Brain pericyte (primary cell): Measurements from ENCODE around the gene DLGAP4.

Source experiments
- DNase-seq: peaks from one replicate; pipeline ENCODE4 v3.0.0-alpha.2; 2012; ENCODE audit warnings: low read depth, low spot score

DLGAP4 gene

GRCh38 chr20:36528176-36528874, 222.2 kb downstream of the DLGAP4 start:
- no peak for DNase-seq

- no peak for DNase-seq
Observed at GRCh38 chr20:36528875-36529417, 222.8 kb downstream of the DLGAP4 start.

GRCh38 chr20:36532388-36532787, 226.2 kb downstream of the DLGAP4 start:
- DNase-seq = no peak

- DNase-seq = no peak
Observed at GRCh38 chr20:36532822-36533221, 226.7 kb downstream of the DLGAP4 start.

GRCh38 chr20:36538026-36538722, 232.0 kb downstream of the DLGAP4 start:
- DNase-seq = peak; percentile 56

GRCh38 chr20:36540551-36541211, 234.5 kb downstream of the DLGAP4 start:
- DNase-seq = no peak

GRCh38 chr20:36541227-36541767, 235.2 kb downstream of the DLGAP4 start, which contains the start of gene MYL9:
MYL9 (plus strand) TSS chr20:36541519; CDS start chr20:36544885, 3,366 bp downstream.
- DNase-seq = no peak

GRCh38 chr20:36541768-36542488, 235.8 kb downstream of the DLGAP4 start:
- DNase-seq = no peak

GRCh38 chr20:36542516-36543183, 236.5 kb downstream of the DLGAP4 start:
- no peak for DNase-seq

GRCh38 chr20:36543184-36544133, 237.3 kb downstream of the DLGAP4 start:
- peak; percentile 53 for DNase-seq

GRCh38 chr20:36544134-36545018, 238.2 kb downstream of the DLGAP4 start:
- no peak for DNase-seq

- DNase-seq = no peak
Observed at GRCh38 chr20:36546111-36546736, 240.1 kb downstream of the DLGAP4 start.

- no peak for DNase-seq
Observed at GRCh38 chr20:36547186-36548005, 241.3 kb downstream of the DLGAP4 start.

GRCh38 chr20:36548006-36548315, 241.8 kb downstream of the DLGAP4 start:
- DNase-seq = no peak

- DNase-seq = no peak
Observed at GRCh38 chr20:36548704-36549627, 242.8 kb downstream of the DLGAP4 start.

GRCh38 chr20:36549628-36549941, 243.4 kb downstream of the DLGAP4 start:
- no peak for DNase-seq
